Esophagus squamous epithelium (tissue), 5 donors: ENCODE results near the gene THADA. TPM values are rescaled to one million over a fixed set of nuclear protein-coding genes. Genes with fewer than 3 reads are reported as not detected.

Experiments
- DNase-seq: peaks from one replicate; lab custom pipeline; 2025; lab: John Stamatoyannopoulos, UW
- H3K27ac ChIP-seq, 4 donors: fragments of 200-600 bp; sonication (generic); one replicate each; pipeline ENCODE4 v1.5.1; 2016 to 2019; ENCODE audit warnings: mild to moderate bottlenecking in 1 of 4
- H3K27me3 ChIP-seq, 4 donors: fragments of 200-600 bp; sonication (generic); 1 replicate in 3 of 4; 2 replicates in 1 of 4; pipeline versions ENCODE4 v1.5.1 to v1.6.0; 2017 to 2021; ENCODE audit warnings: antibody characterized with exemption in 1 of 4
- H3K36me3 ChIP-seq, 3 donors: fragments of 200-600 bp; sonication (generic); one replicate each; pipeline ENCODE4 v1.5.1; 2016 to 2019
- H3K4me1 ChIP-seq, 3 donors: fragments of 200-600 bp; sonication (generic); one replicate each; pipeline ENCODE4 v1.5.1; 2017 to 2019
- H3K4me3 ChIP-seq, 4 donors: fragments of 200-600 bp; sonication (generic); 1 replicate in 3 of 4; 2 replicates in 1 of 4; pipeline ENCODE4 v1.5.1; 2016 to 2019; ENCODE audit warnings: mild to moderate bottlenecking in 2 of 4, moderate library complexity in 1 of 4
- H3K9me3 ChIP-seq, 3 donors: fragments of 200-600 bp; sonication (generic); one replicate each; pipeline ENCODE4 v1.5.1; 2016 to 2019
- POLR2A ChIP-seq, 4 donors: fragments of 450-650 bp; IDR thresholded peaks; one replicate each; pipeline ENCODE4 v1.6.1; 2017; ENCODE audit warnings: antibody characterized with exemption in 4 of 4, mild to moderate bottlenecking in 4 of 4, moderate library complexity in 3 of 4
- WGBS, 2 donors: methylation state at CpG; one replicate each; pipeline ENCODE4 v1.1.5; 2018; 5-methylcytosine and 5-hydroxymethylcytosine counted together
- intact Hi-C: fragments of 100-400 bp; cut with DNase I; formaldehyde crosslinking; loops from one replicate; pipeline ENCODE4 v1.15.0; 2022
- total RNA-seq, 4 donors: library from RNA; depleted of rRNA; stranded (reverse); fragments of >200 nt; gene quantifications; one replicate each; pipeline ENCODE4 v1.1.0, GENCODE V29; 2016
- TF ChIP-seq, protein P1 (sequence below), 6 experiments: fragments of 450-650 bp in 4 of 6; fragments of 200-600 bp in 2 of 6; sonication (generic) in 2 of 6; IDR thresholded peaks; one replicate each; pipeline ENCODE4 v1.5.1; 2016 to 2019; ENCODE audit warnings: antibody characterized with exemption in 6 of 6, mild to moderate bottlenecking in 4 of 6, moderate library complexity in 4 of 6
- donor health status: DM: yes; HTN: yes; CAD: no.

THADA gene
- total RNA-seq, 4 donors from 2014 or later = 14.0 to 32.2 (median 21.0) TPM

DNA sequence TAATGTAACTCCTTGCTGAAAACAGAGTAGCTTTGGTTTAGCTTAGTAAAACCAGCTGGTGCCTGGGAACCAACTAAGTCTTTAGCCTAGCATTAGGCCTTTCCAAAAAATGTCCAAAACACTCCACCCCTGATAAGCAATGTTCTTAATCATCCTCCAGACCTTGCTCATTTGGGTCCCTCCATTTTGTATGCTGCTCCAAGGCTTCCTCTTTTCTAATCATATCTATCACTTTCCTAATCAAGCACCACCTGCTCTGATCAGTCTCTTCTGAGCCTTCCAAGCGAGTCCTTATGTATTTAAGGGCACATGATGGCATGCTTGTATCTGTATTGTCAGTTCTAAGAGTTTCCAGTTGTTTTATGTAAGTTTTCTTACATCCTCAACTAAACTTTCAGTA is 23.6 kb downstream of the THADA start:
- Histone ChIP-seq H3K4me1 (peaks cover 0 to 4% (median 0%) of the 10 kb centered on the region in 3 donors), H3K4me3 (no peak overlapping the region), H3K27me3 (no peaks in the 10 kb centered on the region), H3K36me3 (peaks cover 0 to 96% (median 20%) of the 10 kb centered on the region in 3 donors), H3K9me3 (no peaks in the 10 kb centered on the region), H3K27ac (no peak overlapping the region)
- intact Hi-C loops = no loop called here
- WGBS, 2 donors = 89 to 96% methylated on average over 1 of the region's 1 CpG
- TF ChIP-seq, protein P1, sequence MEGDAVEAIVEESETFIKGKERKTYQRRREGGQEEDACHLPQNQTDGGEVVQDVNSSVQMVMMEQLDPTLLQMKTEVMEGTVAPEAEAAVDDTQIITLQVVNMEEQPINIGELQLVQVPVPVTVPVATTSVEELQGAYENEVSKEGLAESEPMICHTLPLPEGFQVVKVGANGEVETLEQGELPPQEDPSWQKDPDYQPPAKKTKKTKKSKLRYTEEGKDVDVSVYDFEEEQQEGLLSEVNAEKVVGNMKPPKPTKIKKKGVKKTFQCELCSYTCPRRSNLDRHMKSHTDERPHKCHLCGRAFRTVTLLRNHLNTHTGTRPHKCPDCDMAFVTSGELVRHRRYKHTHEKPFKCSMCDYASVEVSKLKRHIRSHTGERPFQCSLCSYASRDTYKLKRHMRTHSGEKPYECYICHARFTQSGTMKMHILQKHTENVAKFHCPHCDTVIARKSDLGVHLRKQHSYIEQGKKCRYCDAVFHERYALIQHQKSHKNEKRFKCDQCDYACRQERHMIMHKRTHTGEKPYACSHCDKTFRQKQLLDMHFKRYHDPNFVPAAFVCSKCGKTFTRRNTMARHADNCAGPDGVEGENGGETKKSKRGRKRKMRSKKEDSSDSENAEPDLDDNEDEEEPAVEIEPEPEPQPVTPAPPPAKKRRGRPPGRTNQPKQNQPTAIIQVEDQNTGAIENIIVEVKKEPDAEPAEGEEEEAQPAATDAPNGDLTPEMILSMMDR (IDR thresholded peaks at IDR 0.05) = no peak
- TF ChIP-seq POLR2A (IDR thresholded peaks at IDR 0.05) = no peak
- DNase-seq = no peak

DNA sequence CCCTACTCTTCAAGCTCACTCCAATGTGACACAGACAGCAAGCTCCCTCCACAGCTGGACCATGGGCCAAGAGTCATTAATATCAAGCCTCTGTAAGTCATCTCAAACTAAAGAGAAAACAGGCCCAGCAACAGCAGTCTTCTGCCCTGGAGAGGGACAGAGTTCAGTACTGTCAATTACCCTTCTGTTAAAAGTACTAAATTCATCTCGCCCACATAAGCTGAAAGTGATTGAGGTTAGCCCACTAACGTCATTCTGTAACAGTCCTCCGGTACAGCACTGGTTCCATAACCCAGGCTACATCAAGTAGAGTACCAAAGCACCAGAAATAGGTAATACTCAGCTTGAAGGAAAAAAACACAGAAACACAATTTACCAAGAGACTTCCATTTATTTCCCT is 25.9 kb downstream of the THADA start:
- intact Hi-C loops = no loop called here
- peaks cover 0 to 97% (median 16%) of the 10 kb centered on the region in 3 donors for H3K36me3 ChIP-seq
- no peak for DNase-seq
- H3K4me3 ChIP-seq = no peak overlapping the region
- H3K27me3 ChIP-seq = peaks cover 0 to 2% (median 0%) of the 10 kb centered on the region in 4 donors
- H3K27ac ChIP-seq = no peak overlapping the region
- TF ChIP-seq, protein P1 (IDR thresholded peaks at IDR 0.05) = no peak
- no peak for TF ChIP-seq POLR2A (IDR thresholded peaks at IDR 0.05)
- 74 to 88% methylated on average over 3 of the region's 3 CpGs for WGBS, 2 donors
- H3K4me1 ChIP-seq = no peaks in the 10 kb centered on the region
- no peaks in the 10 kb centered on the region for H3K9me3 ChIP-seq

DNA sequence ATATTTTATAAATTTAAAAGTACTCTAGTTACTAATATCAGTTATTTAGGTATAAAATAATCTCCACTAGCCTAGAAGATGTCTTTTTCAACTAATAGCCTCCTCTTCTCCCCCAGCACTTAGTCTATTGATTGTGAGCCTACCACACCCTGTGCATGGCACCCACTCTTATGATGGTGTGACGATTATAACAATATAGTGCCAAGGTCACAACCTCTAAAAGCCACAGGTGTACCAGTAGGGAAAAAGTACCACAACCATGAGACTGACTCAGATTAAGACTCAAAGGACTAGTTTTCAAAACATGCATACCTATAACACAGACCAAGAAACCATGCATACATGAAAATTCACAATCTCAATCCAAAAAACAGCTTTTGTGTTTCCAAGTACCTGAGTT is 27.6 kb downstream of the THADA start:
- Histone ChIP-seq H3K27ac (no peak overlapping the region), H3K36me3 (peaks cover 0 to 95% (median 13%) of the 10 kb centered on the region in 3 donors), H3K27me3 (peaks cover 0 to 2% (median 0%) of the 10 kb centered on the region in 4 donors), H3K4me1 (no peaks in the 10 kb centered on the region), H3K4me3 (no peak overlapping the region), H3K9me3 (no peaks in the 10 kb centered on the region)
- intact Hi-C loops = no loop called here
- DNase-seq = no peak
- WGBS, 2 donors = 73 to 75% methylated on average over 1 of the region's 1 CpG
- no peak for TF ChIP-seq POLR2A (IDR thresholded peaks at IDR 0.05)
- TF ChIP-seq, protein P1 (IDR thresholded peaks at IDR 0.05) = no peak

DNA sequence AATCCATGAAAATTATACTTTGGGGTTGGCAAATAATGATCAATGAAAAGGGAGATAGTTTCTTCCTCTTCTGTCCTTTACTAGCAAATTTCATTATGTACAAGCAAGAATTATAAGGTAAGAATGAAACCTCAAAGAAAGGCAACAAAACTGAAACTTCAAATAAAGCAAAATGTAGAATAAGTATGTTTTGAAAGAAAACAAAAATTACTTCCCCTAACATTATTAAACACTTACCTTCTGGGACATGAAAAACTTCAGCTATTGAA is 29.4 kb downstream of the THADA start:
- Histone ChIP-seq H3K27me3 (peaks cover 0 to 2% (median 0%) of the 10 kb centered on the region in 4 donors), H3K9me3 (no peaks in the 10 kb centered on the region), H3K4me3 (no peak overlapping the region), H3K27ac (no peak overlapping the region), H3K36me3 (peaks cover 0 to 87% (median 9%) of the 10 kb centered on the region in 3 donors), H3K4me1 (no peaks in the 10 kb centered on the region)
- intact Hi-C loops = no loop called here
- no peak for DNase-seq
- TF ChIP-seq, protein P1 (IDR thresholded peaks at IDR 0.05) = no peak
- TF ChIP-seq POLR2A (IDR thresholded peaks at IDR 0.05) = no peak

DNA sequence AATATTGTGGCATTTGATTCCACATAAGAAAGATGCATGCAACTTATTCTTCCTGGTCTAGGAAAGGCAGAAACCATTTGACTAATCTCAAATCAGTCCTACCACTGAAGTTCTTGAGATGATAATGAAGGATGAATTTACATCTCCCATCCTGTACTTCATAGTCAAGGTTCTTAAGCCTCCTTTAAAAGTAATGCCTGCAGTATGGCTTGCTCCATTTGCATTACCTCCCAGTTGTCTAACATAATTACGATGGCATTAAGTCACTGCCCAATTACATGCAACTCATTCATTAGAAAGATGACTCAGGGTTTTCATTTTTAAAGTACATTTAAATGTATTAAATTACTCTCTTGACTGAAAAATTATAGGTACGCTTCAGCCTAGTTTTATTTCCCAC is 32.2 kb downstream of the THADA start:
- DNase-seq = no peak
- H3K27ac ChIP-seq = no peak overlapping the region
- intact Hi-C loops = no loop called here
- H3K9me3 ChIP-seq = no peaks in the 10 kb centered on the region
- H3K4me3 ChIP-seq = no peak overlapping the region
- TF ChIP-seq, protein P1 (IDR thresholded peaks at IDR 0.05) = no peak
- TF ChIP-seq POLR2A (IDR thresholded peaks at IDR 0.05) = no peak
- peaks cover 0 to 84% (median 4%) of the 10 kb centered on the region in 3 donors for H3K36me3 ChIP-seq
- no peaks in the 10 kb centered on the region for H3K4me1 ChIP-seq
- H3K27me3 ChIP-seq = peaks cover 0 to 2% (median 0%) of the 10 kb centered on the region in 4 donors
- WGBS, 2 donors = 94 to 95% methylated on average over 2 of the region's 2 CpGs
